GM23338 (cell line): ENCODE measurements around the gene HERC4. TPM values are rescaled to one million over a fixed set of nuclear protein-coding genes. Genes with fewer than 3 reads are reported as not detected.

Experiments used
- ATAC-seq: fragments of 200-7000 bp; cut with Tn5 transposase; 3 replicates; pipeline ENCODE4 v1.9.1; 2020
- DNase-seq: peaks from one replicate; pipeline ENCODE4 v3.0.0-alpha.2; 2015; ENCODE audit warnings: low spot score
- H2AFZ ChIP-seq: fragments of 200-600 bp; sonication (generic); 2 replicates; pipeline ENCODE4 v1.8.0; 2016; ENCODE audit warnings: antibody characterized with exemption, mild to moderate bottlenecking, moderate library complexity
- H3F3A ChIP-seq: fragments of 200-600 bp; sonication (generic); replicated peaks from 2 replicates; pipeline ENCODE4 v1.8.0; 2017; ENCODE audit warnings: antibody characterized with exemption, mixed run types, low read depth
- H3K27ac ChIP-seq: fragments of 200-600 bp; sonication (generic); 2 replicates; pipeline ENCODE4 v1.6.1; 2016; ENCODE audit warnings: low read depth
- H3K27me3 ChIP-seq: fragments of 200-600 bp; sonication (generic); 2 replicates; pipeline ENCODE4 v1.8.0; 2016; ENCODE audit warnings: mild to moderate bottlenecking, mixed run types, moderate library complexity; ENCODE audit not compliant: insufficient read depth
- H3K36me3 ChIP-seq: fragments of 200-600 bp; sonication (generic); 2 replicates; pipeline ENCODE4 v1.8.0; 2016; ENCODE audit warnings: mild to moderate bottlenecking; ENCODE audit not compliant: insufficient read depth
- H3K4me1 ChIP-seq: fragments of 200-600 bp; sonication (generic); 2 replicates; pipeline ENCODE4 v1.8.0; 2016; ENCODE audit warnings: mild to moderate bottlenecking, moderate library complexity; ENCODE audit not compliant: insufficient read depth
- H3K4me2 ChIP-seq: fragments of 200-600 bp; sonication (generic); 2 replicates; pipeline ENCODE4 v1.7.1; 2017; ENCODE audit warnings: mixed run types
- H3K4me3 ChIP-seq: fragments of 200-600 bp; sonication (generic); 2 replicates; pipeline ENCODE4 v1.6.1; 2016; ENCODE audit warnings: mixed run types
- H3K79me2 ChIP-seq: fragments of 200-600 bp; sonication (generic); replicated peaks from 2 replicates; pipeline ENCODE4 v1.8.0; 2017; ENCODE audit warnings: mild to moderate bottlenecking; ENCODE audit not compliant: insufficient read depth
- H3K9me2 ChIP-seq: fragments of 200-600 bp; sonication (generic); 2 replicates; pipeline ENCODE4 v1.8.0; 2017; ENCODE audit not compliant: insufficient read depth
- H4K20me1 ChIP-seq: fragments of 200-600 bp; sonication (generic); replicated peaks from 2 replicates; pipeline ENCODE4 v1.8.0; 2017; ENCODE audit warnings: mild to moderate bottlenecking; ENCODE audit not compliant: insufficient read depth
- H3K27ac Mint-ChIP-seq: 2 replicates; pipeline ENCODE4 v1.8.0; 2020; ENCODE audit warnings: inconsistent platforms, mild to moderate bottlenecking, moderate library complexity, mixed read lengths
- H3K27me3 Mint-ChIP-seq: 3 replicates; pipeline ENCODE4 v1.8.0; 2022; ENCODE audit warnings: low read depth, mild to moderate bottlenecking, moderate library complexity, mixed read lengths, inconsistent platforms; ENCODE audit not compliant: insufficient read depth, poor library complexity
- H3K36me3 Mint-ChIP-seq: 3 replicates; pipeline ENCODE4 v1.8.0; 2021; ENCODE audit warnings: low read depth, mild to moderate bottlenecking, inconsistent platforms, moderate library complexity, mixed read lengths
- H3K4me1 Mint-ChIP-seq: 3 replicates; pipeline ENCODE4 v1.8.0; 2020; ENCODE audit warnings: mild to moderate bottlenecking, inconsistent platforms, mixed read lengths
- H3K4me3 Mint-ChIP-seq: 3 replicates; pipeline ENCODE4 v1.8.0; 2021; ENCODE audit warnings: moderate library complexity, mild to moderate bottlenecking, inconsistent platforms, mixed read lengths
- H3K9me3 Mint-ChIP-seq: 3 replicates; pipeline ENCODE4 v1.8.0; 2020; ENCODE audit warnings: moderate library complexity, mild to moderate bottlenecking, inconsistent platforms, mixed read lengths
- CREB1 ChIP-seq: fragments of 250-450 bp; sonication (Bioruptor Pico); IDR thresholded peaks from 2 replicates; pipeline ENCODE4 v1.5.0; 2020; ENCODE audit warnings: low read depth, mild to moderate bottlenecking, moderate library complexity
- CTCF ChIP-seq, 2 experiments: fragments of 200-600 bp in 1 of 2; sonication (generic) in 1 of 2; conservative IDR thresholded peaks; 2 replicates each; pipeline versions ENCODE4 v1.5.1 to v1.6.1; 2016 to 2017; ENCODE audit warnings: antibody characterized with exemption in 2 of 2, low read depth in 2 of 2, mild to moderate bottlenecking in 2 of 2, moderate library complexity in 1 of 2
- ETS1 ChIP-seq: IDR thresholded peaks from 2 replicates; pipeline ENCODE4 v1.6.1; 2016; ENCODE audit warnings: antibody characterized with exemption
- EZH2 ChIP-seq: fragments of 200-600 bp; sonication (generic); IDR thresholded peaks from one replicate; pipeline ENCODE4 v1.8.0; 2017; ENCODE audit warnings: antibody characterized with exemption, mild to moderate bottlenecking, low read depth; ENCODE audit not compliant: unreplicated experiment
- EZH2phosphoT487 ChIP-seq: fragments of 200-600 bp; sonication (generic); IDR thresholded peaks from one replicate; pipeline ENCODE4 v1.8.1; 2018; ENCODE audit warnings: antibody characterized with exemption; ENCODE audit not compliant: unreplicated experiment
- JUNB ChIP-seq: IDR thresholded peaks from one replicate; pipeline ENCODE4 v1.6.1; 2016; ENCODE audit warnings: antibody characterized with exemption; ENCODE audit not compliant: unreplicated experiment
- NANOG ChIP-seq: IDR thresholded peaks from 2 replicates; pipeline ENCODE4 v1.6.1; 2016; ENCODE audit warnings: antibody characterized with exemption, borderline replicate concordance
- POLR2AphosphoS5 ChIP-seq: IDR thresholded peaks from 2 replicates; pipeline ENCODE4 v1.6.1; 2016; ENCODE audit warnings: antibody characterized with exemption, low read depth
- REST ChIP-seq: IDR thresholded peaks from one replicate; pipeline ENCODE4 v1.6.1; 2018; ENCODE audit warnings: antibody characterized with exemption; ENCODE audit not compliant: unreplicated experiment
- STAT1 ChIP-seq: IDR thresholded peaks from one replicate; pipeline ENCODE4 v1.6.1; 2016; ENCODE audit warnings: antibody characterized with exemption; ENCODE audit not compliant: unreplicated experiment
- ZNF114 ChIP-seq: fragments of 250-450 bp; sonication (Bioruptor Pico); IDR thresholded peaks from 2 replicates; pipeline ENCODE4 v1.5.0; 2020; ENCODE audit warnings: mild to moderate bottlenecking, moderate library complexity
- ZNF331 ChIP-seq: fragments of 250-450 bp; sonication (Bioruptor Pico); IDR thresholded peaks from 2 replicates; pipeline ENCODE4 v1.5.0; 2020; ENCODE audit warnings: low read depth, mild to moderate bottlenecking, moderate library complexity
- ZNF462 ChIP-seq: fragments of 250-450 bp; sonication (Bioruptor Pico); IDR thresholded peaks from 2 replicates; pipeline ENCODE4 v1.5.0; 2020; ENCODE audit warnings: mild to moderate bottlenecking, moderate library complexity
- polyA plus RNA-seq: library from polyadenylated mRNA; unstranded; fragments of >200 nt; fragmentation: Nextera tagmentation; extraction: Ambion mirVana; gene quantifications from 2 replicates; pipeline ENCODE4 v1.2.1, GENCODE V29; 2016
- total RNA-seq: library from RNA; depleted of rRNA; stranded (reverse); fragments of >200 nt; shearing (Covaris generic); gene quantifications from 2 replicates; pipeline ENCODE4 v1.2.3, GENCODE V29; 2014

The HERC4 gene
- total and polyA plus RNA-seq, 2 experiments from 2014 or later, result 20.1 to 67.2 TPM

GRCh38 chr10:68023292-68023691, 51.8 kb downstream of the HERC4 start:
- DNase-seq (no peak), ATAC-seq (no peak)
- Histone ChIP-seq H4K20me1 (peaks cover 3% of the 10 kb centered on the region; the same call in 1 of the 2 replicates), H3K4me1 (no peaks in the 10 kb centered on the region), H2AFZ (no peak overlapping the region), H3F3A (no peaks in the 10 kb centered on the region), H3K79me2 (no peaks in the 10 kb centered on the region), H3K27ac (no peak overlapping the region), H3K4me2 (no peak overlapping the region), H3K27me3 (no peaks in the 10 kb centered on the region), H3K36me3 (no peaks in the 10 kb centered on the region; the same call in 1 of the 2 replicates), H3K9me2 (no peaks in the 10 kb centered on the region), H3K4me3 (no peak overlapping the region)
- no peaks in the 10 kb centered on the region for H3K4me1 Mint-ChIP-seq
- no peak for TF ChIP-seq JUNB
- TF ChIP-seq ZNF114 (CRISPR knock-in tag), result no peak
- no peak for TF ChIP-seq STAT1
- no peak for TF ChIP-seq EZH2
- no peak for TF ChIP-seq EZH2phosphoT487
- no peak for TF ChIP-seq NANOG
- no peak for TF ChIP-seq ETS1
- no peak for TF ChIP-seq REST
- no peak for TF ChIP-seq CREB1
- no peak for TF ChIP-seq CTCF (conservative IDR thresholded peaks at IDR 0.05; ENCODE audit: low read depth in 2 of 2)
- no peak for TF ChIP-seq ZNF462 (CRISPR knock-in tag)
- TF ChIP-seq POLR2AphosphoS5, result no peak
- TF ChIP-seq ZNF331 (CRISPR knock-in tag), result no peak
- no peak overlapping the region for H3K27ac Mint-ChIP-seq
- H3K4me3 Mint-ChIP-seq, result no peak overlapping the region
- peaks cover 23% of the 10 kb centered on the region for H3K36me3 Mint-ChIP-seq
- no peaks in the 10 kb centered on the region for H3K27me3 Mint-ChIP-seq
- H3K9me3 Mint-ChIP-seq, result no peaks in the 10 kb centered on the region
